ENCODE data around the gene NAT8. TPM values are rescaled to one million over a fixed set of nuclear protein-coding genes. Genes with fewer than 3 reads are reported as not detected.
"Not testable (repeated sequence)": the region's sequence is repeated elsewhere in the genome, so short reads cannot be mapped to it uniquely, and the experiment has no call there.

Gene NAT8
- polyA plus RNA-seq, 4 donors: 0.10 to 1.2 TPM; not detected in 2

DNA sequence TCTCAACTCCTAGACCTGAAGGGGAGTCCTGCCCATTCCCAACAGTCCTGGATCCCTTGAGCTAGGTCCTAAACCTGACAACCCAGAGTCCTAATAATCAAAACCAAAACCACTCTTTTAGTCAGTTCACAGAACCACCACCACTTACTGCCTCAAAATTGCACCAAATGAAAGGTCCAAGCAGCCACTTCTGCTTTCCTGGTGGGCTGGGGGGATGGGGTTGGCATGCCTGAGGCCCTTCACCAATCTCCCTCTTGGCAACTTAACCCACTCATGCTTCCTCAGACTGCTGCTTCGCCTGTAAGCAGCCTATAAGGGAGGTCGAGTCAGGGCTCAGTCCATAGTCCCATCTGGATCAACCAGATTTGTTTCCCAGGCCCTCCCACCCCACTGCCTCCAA, 37.0 kb upstream of the NAT8 start:
- not testable (repeated sequence) for H3K4me3 ChIP-seq (ENCODE audit: low read depth in 1 of 3, low read length in 3 of 3); H3K4me1 ChIP-seq (ENCODE audit: control insufficient read depth in 3 of 3, insufficient read depth in 2 of 3, low read depth in 1 of 3, low read length in 2 of 3); DNase-seq; FAIRE-seq; H3K27ac ChIP-seq (ENCODE audit: low read depth in 1 of 3, low read length in 2 of 3); H3K36me3 ChIP-seq (ENCODE audit: control insufficient read depth in 3 of 3, insufficient read depth in 2 of 3, low read depth in 1 of 3, low read length in 3 of 3); H3K27me3 ChIP-seq (ENCODE audit: control insufficient read depth in 3 of 3, insufficient read depth in 3 of 3, low read length in 3 of 3); H3K9me3 ChIP-seq (ENCODE audit: control insufficient read depth in 2 of 2, insufficient read depth in 1 of 2, low read depth in 1 of 2, low read length in 1 of 2)
- 40 to 66% (median 58%) methylated on average over 2 of the region's 2 CpGs for WGBS, 3 donors

- DNase-seq; H3K4me3 ChIP-seq (ENCODE audit: low read depth in 1 of 3, low read length in 3 of 3); H3K36me3 ChIP-seq (ENCODE audit: control insufficient read depth in 3 of 3, insufficient read depth in 2 of 3, low read depth in 1 of 3, low read length in 3 of 3); H3K27ac ChIP-seq (ENCODE audit: low read depth in 1 of 3, low read length in 2 of 3); H3K4me1 ChIP-seq (ENCODE audit: control insufficient read depth in 3 of 3, insufficient read depth in 2 of 3, low read depth in 1 of 3, low read length in 2 of 3); H3K9me3 ChIP-seq (ENCODE audit: control insufficient read depth in 2 of 2, insufficient read depth in 1 of 2, low read depth in 1 of 2, low read length in 1 of 2); H3K27me3 ChIP-seq (ENCODE audit: control insufficient read depth in 3 of 3, insufficient read depth in 3 of 3, low read length in 3 of 3); FAIRE-seq: not testable (repeated sequence)
- WGBS, 3 donors: 61 to 79% (median 62%) methylated on average over 2 of the region's 2 CpGs
Measured at GRCh38 chr2:73678008-73678407, 35.8 kb upstream of the NAT8 start.

DNA sequence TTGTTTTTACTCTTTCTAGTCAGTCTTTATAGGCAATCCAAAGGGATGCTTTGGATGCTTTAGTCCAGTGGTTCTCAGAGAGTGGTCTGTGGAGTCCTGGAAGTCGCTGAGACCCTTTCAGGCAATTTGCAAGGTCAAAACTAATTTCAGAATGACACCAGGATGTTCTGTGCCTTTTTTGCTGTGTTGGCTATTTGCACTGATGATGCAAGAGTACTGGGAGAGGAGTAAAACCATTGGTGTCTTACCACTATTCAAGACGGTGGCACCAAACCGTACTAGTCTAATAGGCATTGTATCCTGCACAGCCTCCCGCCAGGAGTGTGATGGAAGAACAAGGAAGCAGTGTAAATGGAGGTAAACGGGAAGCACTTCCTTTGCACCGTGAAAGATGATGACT, 34.0 kb upstream of the NAT8 start:
- H3K27ac ChIP-seq (ENCODE audit: low read depth in 1 of 3, low read length in 2 of 3); H3K4me3 ChIP-seq (ENCODE audit: low read depth in 1 of 3, low read length in 3 of 3); H3K4me1 ChIP-seq (ENCODE audit: control insufficient read depth in 3 of 3, insufficient read depth in 2 of 3, low read depth in 1 of 3, low read length in 2 of 3); H3K27me3 ChIP-seq (ENCODE audit: control insufficient read depth in 3 of 3, insufficient read depth in 3 of 3, low read length in 3 of 3); DNase-seq; H3K36me3 ChIP-seq (ENCODE audit: control insufficient read depth in 3 of 3, insufficient read depth in 2 of 3, low read depth in 1 of 3, low read length in 3 of 3); FAIRE-seq; H3K9me3 ChIP-seq (ENCODE audit: control insufficient read depth in 2 of 2, insufficient read depth in 1 of 2, low read depth in 1 of 2, low read length in 1 of 2): not testable (repeated sequence)
- WGBS, 3 donors: 78 to 83% (median 82%) methylated on average over 4 to 6 of the region's 6 CpGs

DNA sequence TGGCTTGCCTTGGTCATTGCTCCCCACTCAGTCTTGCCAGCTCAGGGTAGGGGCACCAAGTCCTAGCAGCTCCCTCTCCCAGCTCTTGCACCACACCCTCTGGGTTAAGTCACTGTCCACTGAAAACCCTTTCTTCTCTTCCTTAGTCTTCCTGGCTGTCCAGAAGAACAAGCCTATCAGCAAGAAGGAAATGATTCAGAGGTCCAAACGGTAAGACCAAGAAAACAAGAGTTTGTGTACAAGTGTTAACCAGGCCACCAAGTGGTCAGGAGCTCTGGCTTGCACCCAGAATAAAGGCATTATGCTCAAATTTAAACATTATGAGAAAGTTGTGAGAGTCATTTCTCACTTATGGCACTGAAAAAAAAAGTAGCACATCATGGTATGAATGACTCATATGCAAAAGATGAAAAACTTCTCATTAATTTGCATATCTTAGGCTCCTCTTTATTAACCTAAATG, 32.5 kb upstream of the NAT8 start:
- 33 to 51% (median 45%) methylated on average over 1 of the region's 1 CpG for WGBS, 3 donors
- not testable (repeated sequence) for H3K36me3 ChIP-seq (ENCODE audit: control insufficient read depth in 3 of 3, insufficient read depth in 2 of 3, low read depth in 1 of 3, low read length in 3 of 3); FAIRE-seq

DNA sequence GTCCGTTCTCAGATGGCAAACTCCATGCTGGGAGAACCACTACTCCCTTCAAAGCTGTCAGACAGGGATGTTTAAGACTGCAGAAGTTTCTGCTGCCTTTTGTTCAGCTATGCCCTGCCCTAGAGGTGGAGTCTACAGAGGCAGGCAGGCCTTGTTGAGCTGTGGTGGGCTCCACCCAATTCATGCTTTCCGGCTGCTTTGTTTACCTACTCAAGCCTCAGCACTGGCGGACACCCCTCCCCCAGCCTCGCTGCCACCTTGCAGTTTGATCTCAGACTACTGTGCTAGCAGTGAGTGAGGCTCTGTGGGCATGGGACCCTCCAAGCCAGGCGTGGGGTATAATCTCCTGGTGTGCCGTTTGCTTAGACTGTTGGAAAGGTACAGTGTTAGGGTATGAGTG, 27.8 kb upstream of the NAT8 start:
- H3K36me3 ChIP-seq (ENCODE audit: control insufficient read depth in 3 of 3, insufficient read depth in 2 of 3, low read depth in 1 of 3, low read length in 3 of 3); H3K9me3 ChIP-seq (ENCODE audit: control insufficient read depth in 2 of 2, insufficient read depth in 1 of 2, low read depth in 1 of 2, low read length in 1 of 2); H3K27ac ChIP-seq (ENCODE audit: low read depth in 1 of 3, low read length in 2 of 3); DNase-seq; H3K4me1 ChIP-seq (ENCODE audit: control insufficient read depth in 3 of 3, insufficient read depth in 2 of 3, low read depth in 1 of 3, low read length in 2 of 3); FAIRE-seq; H3K4me3 ChIP-seq (ENCODE audit: low read depth in 1 of 3, low read length in 3 of 3); H3K27me3 ChIP-seq (ENCODE audit: control insufficient read depth in 3 of 3, insufficient read depth in 3 of 3, low read length in 3 of 3): not testable (repeated sequence)
- WGBS, 3 donors: 80 to 88% (median 87%) methylated on average over 6 of the region's 6 CpGs

More for the DNA sequence above, 32.5 kb upstream of the NAT8 start:
- H3K27me3 ChIP-seq (ENCODE audit: control insufficient read depth in 3 of 3, insufficient read depth in 3 of 3, low read length in 3 of 3); H3K4me1 ChIP-seq (ENCODE audit: control insufficient read depth in 3 of 3, insufficient read depth in 2 of 3, low read depth in 1 of 3, low read length in 2 of 3); H3K27ac ChIP-seq (ENCODE audit: low read depth in 1 of 3, low read length in 2 of 3); H3K9me3 ChIP-seq (ENCODE audit: control insufficient read depth in 2 of 2, insufficient read depth in 1 of 2, low read depth in 1 of 2, low read length in 1 of 2); H3K4me3 ChIP-seq (ENCODE audit: low read depth in 1 of 3, low read length in 3 of 3); DNase-seq: not testable (repeated sequence)

GRCh38 chr2:73667239-73667638, 25.0 kb upstream of the NAT8 start:
- not testable (repeated sequence) for H3K4me1 ChIP-seq (ENCODE audit: control insufficient read depth in 3 of 3, insufficient read depth in 2 of 3, low read depth in 1 of 3, low read length in 2 of 3); H3K27ac ChIP-seq (ENCODE audit: low read depth in 1 of 3, low read length in 2 of 3); FAIRE-seq; H3K27me3 ChIP-seq (ENCODE audit: control insufficient read depth in 3 of 3, insufficient read depth in 3 of 3, low read length in 3 of 3); H3K36me3 ChIP-seq (ENCODE audit: control insufficient read depth in 3 of 3, insufficient read depth in 2 of 3, low read depth in 1 of 3, low read length in 3 of 3); H3K4me3 ChIP-seq (ENCODE audit: low read depth in 1 of 3, low read length in 3 of 3); DNase-seq; H3K9me3 ChIP-seq (ENCODE audit: control insufficient read depth in 2 of 2, insufficient read depth in 1 of 2, low read depth in 1 of 2, low read length in 1 of 2)
- WGBS, 3 donors: 76 to 87% (median 81%) methylated on average over 3 of the region's 3 CpGs

DNA sequence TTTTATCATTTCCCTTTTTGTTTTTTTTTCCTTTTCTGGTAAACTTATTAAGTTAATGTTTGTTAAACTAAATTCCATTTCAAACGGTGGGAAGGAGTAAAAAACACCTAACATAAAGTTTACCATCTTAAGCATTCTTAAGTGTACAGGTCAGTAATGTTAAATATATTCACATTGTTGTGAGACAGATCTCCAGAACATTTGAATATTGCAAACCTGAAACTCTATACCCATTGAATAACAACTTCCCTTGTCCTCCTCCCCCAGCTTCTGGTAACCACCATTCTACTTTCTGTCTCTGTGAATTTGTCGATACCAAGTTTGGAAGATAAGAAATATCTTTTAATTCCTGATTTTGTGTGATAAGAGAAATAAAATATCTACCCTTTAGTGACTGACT, 12.0 kb upstream of the NAT8 start:
- Histone ChIP-seq H3K27ac (ENCODE audit: low read depth in 1 of 3, low read length in 2 of 3) (no peak overlapping the region), H3K4me3 (ENCODE audit: low read depth in 1 of 3, low read length in 3 of 3) (no peak overlapping the region), H3K27me3 (ENCODE audit: control insufficient read depth in 3 of 3, insufficient read depth in 3 of 3, low read length in 3 of 3) (no peaks in the 10 kb centered on the region), H3K4me1 (ENCODE audit: control insufficient read depth in 3 of 3, insufficient read depth in 2 of 3, low read depth in 1 of 3, low read length in 2 of 3) (no peaks in the 10 kb centered on the region), H3K36me3 (ENCODE audit: control insufficient read depth in 3 of 3, insufficient read depth in 2 of 3, low read depth in 1 of 3, low read length in 3 of 3) (no peaks in the 10 kb centered on the region), H3K9me3 (ENCODE audit: control insufficient read depth in 2 of 2, insufficient read depth in 1 of 2, low read depth in 1 of 2, low read length in 1 of 2) (no peaks in the 10 kb centered on the region)
- FAIRE-seq (no peak), DNase-seq (no peak)
- WGBS, 3 donors: 54 to 59% (median 57%) methylated on average over 2 of the region's 2 CpGs

GRCh38 chr2:73652348-73652747, 10.1 kb upstream of the NAT8 start:
- no peaks in the 10 kb centered on the region for H3K27me3 ChIP-seq (ENCODE audit: control insufficient read depth in 3 of 3, insufficient read depth in 3 of 3, low read length in 3 of 3)
- H3K4me3 ChIP-seq (ENCODE audit: low read depth in 1 of 3, low read length in 3 of 3): no peak overlapping the region
- FAIRE-seq (no peak), DNase-seq (no peak)
- 85 to 91% (median 85%) methylated on average over 3 of the region's 3 CpGs for WGBS, 3 donors
- no peaks in the 10 kb centered on the region for H3K4me1 ChIP-seq (ENCODE audit: control insufficient read depth in 3 of 3, insufficient read depth in 2 of 3, low read depth in 1 of 3, low read length in 2 of 3)
- no peak overlapping the region for H3K27ac ChIP-seq (ENCODE audit: low read depth in 1 of 3, low read length in 2 of 3)
- no peaks in the 10 kb centered on the region for H3K36me3 ChIP-seq (ENCODE audit: control insufficient read depth in 3 of 3, insufficient read depth in 2 of 3, low read depth in 1 of 3, low read length in 3 of 3)
- H3K9me3 ChIP-seq (ENCODE audit: control insufficient read depth in 2 of 2, insufficient read depth in 1 of 2, low read depth in 1 of 2, low read length in 1 of 2): peaks cover 0 to 4% of the 10 kb centered on the region in 2 donors

DNA sequence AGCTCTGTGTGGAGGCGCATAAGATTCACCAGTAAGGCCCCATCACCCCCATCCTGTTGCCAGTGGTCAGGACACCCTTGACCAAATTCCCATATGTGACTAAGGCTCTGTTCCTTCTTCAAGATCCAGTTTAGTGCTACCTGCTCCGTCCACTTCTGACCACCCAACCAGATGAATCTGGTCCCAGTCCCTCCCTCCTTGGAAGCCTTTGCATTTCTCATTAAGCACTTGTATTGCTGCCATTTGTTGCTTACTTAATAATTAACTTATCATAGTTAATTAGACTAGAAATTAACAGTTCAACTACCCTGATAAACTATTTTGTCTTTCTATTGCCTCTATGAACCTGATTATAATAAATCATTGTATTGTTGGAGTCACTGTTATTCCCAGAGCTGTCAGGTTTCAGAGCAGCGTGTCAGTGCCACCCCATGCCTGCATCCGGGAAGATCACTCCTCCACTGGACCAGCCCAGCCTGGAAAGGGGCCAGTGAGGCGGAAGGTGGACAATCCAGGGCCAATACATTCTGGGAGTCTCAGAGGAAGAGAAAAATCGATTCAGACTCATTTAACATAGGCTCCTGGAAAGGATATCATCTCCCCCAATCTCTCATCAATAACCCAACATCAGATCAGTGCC, 9.5 kb upstream of the NAT8 start:
- no peaks in the 10 kb centered on the region for H3K27me3 ChIP-seq (ENCODE audit: control insufficient read depth in 3 of 3, insufficient read depth in 3 of 3, low read length in 3 of 3)
- H3K9me3 ChIP-seq (ENCODE audit: control insufficient read depth in 2 of 2, insufficient read depth in 1 of 2, low read depth in 1 of 2, low read length in 1 of 2): peaks cover 0 to 4% of the 10 kb centered on the region in 2 donors
- H3K27ac ChIP-seq (ENCODE audit: low read depth in 1 of 3, low read length in 2 of 3): no peak overlapping the region
- H3K36me3 ChIP-seq (ENCODE audit: control insufficient read depth in 3 of 3, insufficient read depth in 2 of 3, low read depth in 1 of 3, low read length in 3 of 3): no peaks in the 10 kb centered on the region
- H3K4me3 ChIP-seq (ENCODE audit: low read depth in 1 of 3, low read length in 3 of 3): no peak overlapping the region
- DNase-seq (no peak), FAIRE-seq (no peak)
- 55 to 73% (median 62%) methylated on average over 6 of the region's 6 CpGs for WGBS, 3 donors
- H3K4me1 ChIP-seq (ENCODE audit: control insufficient read depth in 3 of 3, insufficient read depth in 2 of 3, low read depth in 1 of 3, low read length in 2 of 3): no peaks in the 10 kb centered on the region
